Stimulated activated naive CD8-positive, alpha-beta T cell treated with anti-CD3 and anti-CD28 coated beads, Interleukin-15, Interleukin-2, amounts not matched to agents 100 ng/mL and 50 ng/mL, for 24 hours (primary cell): ENCODE data around the gene LRRFIP1.
"Not testable (repeated sequence)": the region's sequence is repeated elsewhere in the genome, so short reads cannot be mapped to it uniquely, and the experiment has no call there.

Experiments used
- H3K27ac Mint-ChIP-seq: one replicate; pipeline ENCODE4 v1.8.0; 2021; ENCODE audit warnings: mild to moderate bottlenecking, mixed read lengths
- H3K27me3 Mint-ChIP-seq: one replicate; pipeline ENCODE4 v1.8.0; 2021; ENCODE audit warnings: mixed read lengths
- H3K36me3 Mint-ChIP-seq: one replicate; pipeline ENCODE4 v1.8.0; 2021; ENCODE audit warnings: low read depth, mixed read lengths
- H3K4me1 Mint-ChIP-seq: one replicate; pipeline ENCODE4 v1.8.0; 2021; ENCODE audit warnings: low read depth, mixed read lengths
- H3K4me3 Mint-ChIP-seq: one replicate; pipeline ENCODE4 v1.8.0; 2021; ENCODE audit warnings: mild to moderate bottlenecking, mixed read lengths
- H3K9me3 Mint-ChIP-seq: one replicate; pipeline ENCODE4 v1.8.0; 2021; ENCODE audit warnings: mixed read lengths

LRRFIP1 gene

GRCh38 chr2:237653776-237654558, 26.6 kb downstream of the LRRFIP1 start:
- no peak overlapping the region for H3K27ac Mint-ChIP-seq
- H3K4me3 Mint-ChIP-seq: no peak overlapping the region

DNA sequence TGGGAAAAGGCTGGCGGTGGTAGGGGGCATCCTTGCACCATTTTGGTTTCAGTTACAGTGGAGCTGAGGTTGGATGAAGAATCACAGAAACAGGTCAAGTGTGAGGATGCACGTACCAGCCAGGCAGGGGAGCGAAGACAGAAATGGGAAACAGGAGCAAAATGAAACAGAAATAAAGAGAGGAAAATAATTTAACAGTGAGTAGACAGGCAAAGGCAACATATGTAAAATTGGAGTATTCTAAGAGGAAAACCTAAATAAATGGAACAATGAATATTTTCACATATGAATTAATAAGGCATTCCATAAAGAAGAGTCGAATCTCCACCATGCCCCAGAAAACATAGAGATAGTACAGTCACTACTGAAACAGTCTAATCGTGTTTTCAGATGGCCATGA, 29.7 kb downstream of the LRRFIP1 start:
- peaks cover 7% of the 10 kb centered on the region for H3K9me3 Mint-ChIP-seq
- no peak overlapping the region for H3K4me3 Mint-ChIP-seq
- H3K27me3 Mint-ChIP-seq: peaks cover 5% of the 10 kb centered on the region

More at GRCh38 chr2:237653776-237654558, 26.6 kb downstream of the LRRFIP1 start:
- Mint-ChIP-seq H3K4me1 (peaks cover 21% of the 10 kb centered on the region), H3K27me3 (peaks cover 5% of the 10 kb centered on the region), H3K9me3 (peaks cover 7% of the 10 kb centered on the region), H3K36me3 (peaks cover 8% of the 10 kb centered on the region)

DNA sequence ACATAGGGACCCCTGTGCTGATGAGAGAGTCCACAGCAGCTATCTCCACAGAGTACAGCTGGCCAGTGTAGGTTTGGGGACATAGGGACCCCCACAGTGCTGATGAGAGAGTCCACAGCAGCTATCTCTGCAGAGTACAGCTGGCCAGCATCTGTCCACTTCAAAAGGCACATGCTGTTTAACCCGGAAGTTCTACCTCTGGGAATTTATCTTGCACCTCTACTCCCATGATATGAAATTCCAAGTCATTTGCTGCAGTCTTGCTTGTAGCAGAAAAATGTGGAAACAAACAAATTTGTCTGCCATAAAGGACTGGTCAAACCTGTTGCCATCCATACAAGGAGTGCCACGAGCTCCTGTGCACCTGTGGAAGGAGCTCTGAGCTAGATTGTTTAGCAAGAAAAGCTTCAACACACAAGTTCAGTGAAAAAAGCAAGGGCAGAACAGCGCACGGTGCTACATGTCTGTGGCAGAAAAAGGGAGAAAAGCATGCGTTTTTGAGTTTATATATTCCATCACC, 33.1 kb downstream of the LRRFIP1 start:
- Mint-ChIP-seq H3K4me3 (no peak overlapping the region), H3K27me3 (peaks cover 5% of the 10 kb centered on the region), H3K27ac (no peak overlapping the region), H3K4me1 (peaks cover 20% of the 10 kb centered on the region), H3K9me3 (no peaks in the 10 kb centered on the region), H3K36me3 (no peaks in the 10 kb centered on the region)

More for the DNA sequence above, 29.7 kb downstream of the LRRFIP1 start:
- peaks cover 16% of the 10 kb centered on the region for H3K4me1 Mint-ChIP-seq
- peaks cover 6% of the 10 kb centered on the region for H3K36me3 Mint-ChIP-seq
- no peak overlapping the region for H3K27ac Mint-ChIP-seq

- Mint-ChIP-seq H3K4me1 (peaks cover 15% of the 10 kb centered on the region), H3K27ac (no peak overlapping the region), H3K36me3 (no peaks in the 10 kb centered on the region), H3K4me3 (no peak overlapping the region), H3K9me3 (no peaks in the 10 kb centered on the region), H3K27me3 (peaks cover 5% of the 10 kb centered on the region)
Observed at GRCh38 chr2:237661270-237661669, 33.9 kb downstream of the LRRFIP1 start.

DNA sequence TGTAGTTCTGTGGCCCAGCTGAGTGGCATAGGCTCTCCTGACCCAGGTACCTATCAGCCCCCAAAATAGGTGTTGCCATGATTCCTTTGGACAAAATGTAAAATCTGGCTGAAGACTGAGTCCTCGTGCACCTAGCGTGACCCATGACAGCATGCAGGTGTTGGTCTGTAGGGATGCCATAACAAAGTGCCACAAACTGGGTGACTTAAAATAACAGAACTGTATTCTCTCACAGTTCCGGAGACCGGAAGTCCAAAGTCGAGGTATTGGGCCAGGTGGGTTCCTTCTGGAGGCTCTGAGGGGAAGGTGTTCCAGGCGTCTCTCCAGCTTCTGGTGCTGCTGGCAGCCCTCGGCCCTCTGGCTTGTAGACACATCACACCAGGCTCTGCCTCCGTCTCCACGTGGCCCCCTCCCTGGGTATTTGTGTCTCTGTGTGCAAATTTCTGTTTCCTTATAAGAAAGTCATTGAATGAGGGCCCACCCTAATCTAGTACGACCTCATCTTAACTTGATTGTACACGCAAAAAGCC, 34.5 kb downstream of the LRRFIP1 start:
- H3K36me3 Mint-ChIP-seq: no peaks in the 10 kb centered on the region
- peaks cover 15% of the 10 kb centered on the region for H3K4me1 Mint-ChIP-seq
- H3K4me3 Mint-ChIP-seq: no peak overlapping the region
- H3K9me3 Mint-ChIP-seq: no peaks in the 10 kb centered on the region
- H3K27me3 Mint-ChIP-seq: peaks cover 8% of the 10 kb centered on the region
- H3K27ac Mint-ChIP-seq: no peak overlapping the region

DNA sequence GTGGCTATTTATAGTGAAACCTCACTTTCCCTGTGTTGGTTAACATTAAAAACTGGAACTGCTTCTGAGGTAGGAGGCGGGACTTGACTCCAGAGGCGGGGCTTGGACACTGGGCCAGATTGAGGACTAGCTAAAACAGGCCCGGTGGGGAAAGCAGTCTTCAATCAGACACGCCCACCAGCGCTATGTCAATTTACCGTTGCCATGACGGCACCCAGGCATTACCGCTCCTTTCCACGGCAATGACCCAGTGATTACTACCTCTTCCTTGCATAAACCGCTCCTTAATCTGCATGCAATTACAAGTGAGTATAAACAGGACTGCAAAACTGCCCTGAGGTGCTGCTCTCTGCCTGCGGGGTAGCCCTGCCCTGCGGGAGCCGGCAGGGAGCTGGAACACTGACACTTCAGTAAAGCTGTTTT, 35.3 kb downstream of the LRRFIP1 start:
- Mint-ChIP-seq H3K9me3 (no peaks in the 10 kb centered on the region), H3K27me3 (peaks cover 8% of the 10 kb centered on the region), H3K4me1 (peaks cover 15% of the 10 kb centered on the region), H3K4me3 (no peak overlapping the region), H3K27ac (peak overlapping the region; percentile 29), H3K36me3 (no peaks in the 10 kb centered on the region)

GRCh38 chr2:237663517-237664110, 36.2 kb downstream of the LRRFIP1 start:
- Mint-ChIP-seq H3K4me1 (peaks cover 15% of the 10 kb centered on the region), H3K4me3 (no peak overlapping the region), H3K27ac (no peak overlapping the region), H3K36me3 (no peaks in the 10 kb centered on the region), H3K9me3 (no peaks in the 10 kb centered on the region), H3K27me3 (peaks cover 5% of the 10 kb centered on the region)

GRCh38 chr2:237664151-237664550, 36.8 kb downstream of the LRRFIP1 start:
- Mint-ChIP-seq H3K4me1 (peaks cover 16% of the 10 kb centered on the region), H3K4me3 (no peak overlapping the region), H3K27me3 (peaks cover 3% of the 10 kb centered on the region), H3K9me3 (no peaks in the 10 kb centered on the region), H3K27ac (no peak overlapping the region), H3K36me3 (no peaks in the 10 kb centered on the region)

GRCh38 chr2:237665713-237666143, 38.3 kb downstream of the LRRFIP1 start:
- Mint-ChIP-seq H3K36me3 (no peaks in the 10 kb centered on the region), H3K4me1 (peaks cover 26% of the 10 kb centered on the region), H3K9me3 (no peaks in the 10 kb centered on the region), H3K4me3 (no peak overlapping the region), H3K27me3 (peaks cover 3% of the 10 kb centered on the region), H3K27ac (no peak overlapping the region)

DNA sequence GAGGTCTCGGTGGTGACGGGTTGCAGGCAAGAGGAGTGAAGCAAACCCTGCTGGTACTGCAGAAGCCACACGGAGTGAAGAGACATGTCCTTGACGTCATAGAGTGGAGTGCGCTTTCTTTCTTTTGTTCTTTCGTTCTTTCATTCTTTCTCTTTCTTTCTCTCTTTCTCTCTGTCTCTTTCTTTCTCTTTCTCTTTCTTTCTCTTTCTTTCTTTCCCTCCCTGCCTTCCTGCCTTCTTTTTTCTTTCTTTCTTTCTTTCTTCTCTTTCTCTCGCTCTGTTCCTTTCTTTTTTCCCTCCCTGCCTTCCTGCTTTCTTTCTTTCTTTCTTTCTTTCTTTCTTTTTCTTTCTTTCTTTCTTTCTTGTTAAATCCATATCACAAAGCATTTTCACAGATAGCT, 39.2 kb downstream of the LRRFIP1 start:
- Mint-ChIP-seq H3K27me3 (peaks cover 3% of the 10 kb centered on the region), H3K36me3 (no peaks in the 10 kb centered on the region), H3K27ac (peak overlapping the region; percentile 46), H3K4me1 (peaks cover 26% of the 10 kb centered on the region), H3K4me3 (no peak overlapping the region), H3K9me3 (no peaks in the 10 kb centered on the region)

- peaks cover 27% of the 10 kb centered on the region for H3K4me1 Mint-ChIP-seq
- H3K36me3 Mint-ChIP-seq, H3K4me3 Mint-ChIP-seq, H3K9me3 Mint-ChIP-seq, H3K27me3 Mint-ChIP-seq: not testable (repeated sequence)
- H3K27ac Mint-ChIP-seq: peak overlapping the region; percentile 46
Observed at GRCh38 chr2:237667050-237667576, 39.7 kb downstream of the LRRFIP1 start.

DNA sequence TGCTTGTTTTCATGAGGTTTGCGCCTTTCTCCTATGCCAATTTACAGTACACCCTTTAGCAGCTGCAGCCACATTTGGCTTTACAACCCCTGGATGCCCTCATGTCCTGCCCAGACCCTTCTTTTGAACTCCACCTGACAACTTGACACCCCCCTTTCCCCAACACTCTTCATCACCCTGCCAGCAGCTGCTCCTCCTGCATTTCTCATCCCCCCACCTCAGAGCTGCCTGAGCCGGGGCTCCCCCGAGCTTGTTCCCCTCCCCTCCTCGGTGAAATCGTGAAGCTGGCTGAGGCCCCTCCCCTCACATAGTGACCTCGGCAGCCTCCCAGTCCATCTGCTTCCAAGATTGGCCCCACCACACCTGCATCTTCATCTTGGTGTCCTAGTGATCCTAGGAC, 40.5 kb downstream of the LRRFIP1 start:
- no peaks in the 10 kb centered on the region for H3K36me3 Mint-ChIP-seq
- H3K27ac Mint-ChIP-seq: no peak overlapping the region

GRCh38 chr2:237668440-237668839, 41.1 kb downstream of the LRRFIP1 start:
- Mint-ChIP-seq H3K4me3 (no peak overlapping the region), H3K27me3 (peaks cover 3% of the 10 kb centered on the region), H3K4me1 (peaks cover 29% of the 10 kb centered on the region), H3K27ac (no peak overlapping the region), H3K9me3 (no peaks in the 10 kb centered on the region), H3K36me3 (no peaks in the 10 kb centered on the region)

More for the DNA sequence above, 40.5 kb downstream of the LRRFIP1 start:
- Mint-ChIP-seq H3K4me3 (no peak overlapping the region), H3K4me1 (peaks cover 29% of the 10 kb centered on the region), H3K27me3 (peaks cover 3% of the 10 kb centered on the region), H3K9me3 (no peaks in the 10 kb centered on the region)

- H3K27me3 Mint-ChIP-seq: peaks cover 3% of the 10 kb centered on the region
- H3K27ac Mint-ChIP-seq: no peak overlapping the region
- no peak overlapping the region for H3K4me3 Mint-ChIP-seq
- peaks cover 33% of the 10 kb centered on the region for H3K4me1 Mint-ChIP-seq
- no peaks in the 10 kb centered on the region for H3K36me3 Mint-ChIP-seq
- H3K9me3 Mint-ChIP-seq: no peaks in the 10 kb centered on the region
Observed at GRCh38 chr2:237669283-237669627, 41.9 kb downstream of the LRRFIP1 start.
